Right lobe of liver (tissue), 4 donors: ENCODE measurements around the gene TMEM91.

ENCODE experiments used
- CTCF ChIP-seq, 4 donors: fragments of 200-600 bp in 3 of 4; fragments of 450-650 bp in 1 of 4; IDR thresholded peaks; one replicate each; pipeline versions ENCODE4 v1.5.1 to v1.8.0; 2016 to 2022; ENCODE audit warnings: antibody characterized with exemption in 4 of 4, mild to moderate bottlenecking in 2 of 4
- POLR2A ChIP-seq: fragments of 450-650 bp; IDR thresholded peaks from one replicate; pipeline ENCODE4 v1.6.1; 2017; ENCODE audit warnings: antibody characterized with exemption, mild to moderate bottlenecking
- donor health status: DM: no; HTN: no; CAD: no.
- donor health status: DM: no; HTN: no; CAD: no.
- donor health status: DM: no; HTN: yes; CAD: no.

- TF ChIP-seq CTCF (IDR thresholded peaks at IDR 0.05) (no peak), POLR2A (no peak)
Observed at GRCh38 chr19:41332000-41332399, 44.3 kb upstream of the TMEM91 start.
